ENCODE results near the gene EIF3M.

DNA sequence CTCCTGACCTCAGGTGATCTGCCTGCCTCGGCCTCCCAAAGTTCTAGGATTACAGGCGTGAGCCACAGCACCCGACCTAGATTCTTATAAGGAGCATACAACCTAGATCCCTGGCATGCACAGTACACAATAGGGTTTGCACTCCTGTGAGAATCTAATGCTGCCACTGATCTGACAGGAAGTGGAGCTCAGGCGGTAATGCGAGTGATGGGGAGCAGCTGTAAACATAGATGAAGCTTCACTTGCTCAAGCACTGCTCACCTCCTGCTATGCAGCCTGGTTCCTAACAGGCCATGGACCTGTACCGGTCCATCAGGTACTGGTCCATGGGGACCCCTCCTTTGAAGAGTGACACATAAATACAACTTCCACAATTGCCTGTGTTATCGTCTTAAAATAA is 44.8 kb upstream of the EIF3M start:
- no peak for TF ChIP-seq CTCF (conservative IDR thresholded peaks at IDR 0.05)
- no peak for TF ChIP-seq EZH2 (IDR thresholded peaks at IDR 0.05; ENCODE audit: low read depth)

Measured in PC-9 (cell line).